Spleen (tissue), 7 donors: ENCODE measurements around the gene WDR59.

ENCODE experiments used
- CTCF ChIP-seq, 11 experiments: fragments of 200-600 bp in 7 of 11; fragments of 450-650 bp in 4 of 11; sonication (generic) in 4 of 11; IDR thresholded peaks in 8 of 11; conservative IDR thresholded peaks in 3 of 11; 1 replicate in 7 of 11; 2 replicates in 4 of 11; pipeline versions ENCODE4 v1.4.0 to v1.8.0; 2016 to 2021; ENCODE audit warnings: antibody characterized with exemption in 11 of 11, inconsistent platforms in 4 of 11, mild to moderate bottlenecking in 1 of 11
- POLR2AphosphoS5 ChIP-seq, 3 donors: sonication (generic); formaldehyde crosslinking; IDR thresholded peaks; one replicate each; pipeline ENCODE4 v1.5.1; 2017; ENCODE audit warnings: antibody characterized with exemption in 3 of 3
- donor health status: DM: no; HTN: no; CAD: no; lungs with moderate emphysema.
- donor health status: DM: no; HTN: no; CAD: no.
- donor health status: DM: no; HTN: no; CAD: no.

GRCh38 chr16:74999219-74999608 lies 14.3 kb upstream of the WDR59 start:
- no peak for TF ChIP-seq CTCF (IDR thresholded peaks at IDR 0.05 in 8 of 11, conservative IDR thresholded peaks at IDR 0.05 in 3 of 11)
- no peak for TF ChIP-seq POLR2AphosphoS5 (IDR thresholded peaks at IDR 0.05)
